Measurements from ENCODE around the gene OCSTAMP.

OCSTAMP gene

GRCh38 chr20:46550461-46550860, at the start of gene OCSTAMP:
Gene OCSTAMP, minus strand, starts transcription at chr20:46550654. Its CDS starts 94 bp downstream, at chr20:46550560.
- Histone ChIP-seq H3K9me3 (ENCODE audit: low read depth, low read length) (no peaks in the 10 kb centered on the region), H3K36me3 (ENCODE audit: insufficient read depth, low read length) (no peaks in the 10 kb centered on the region), H3K4me3 (no peak within 1 kb of the TSS), H3K27ac (no peak within 1 kb of the TSS), H3K9ac (ENCODE audit: insufficient read length) (no peak within 1 kb of the TSS)
- DNase-seq (ENCODE audit: low read depth, low spot score) = no peak
- TF ChIP-seq POLR2AphosphoS5 (IDR thresholded peaks at IDR 0.05; ENCODE audit: borderline replicate concordance, low read depth, low read length) (no peak), FOXP2 (optimal IDR thresholded peaks at IDR 0.05; ENCODE audit: control extremely low read depth, extremely low read length, insufficient read depth) (no peak), EZH2 (IDR thresholded peaks at IDR 0.05) (no peak)

GRCh38 chr20:46599227-46599987, 49.0 kb upstream of the OCSTAMP start:
- Histone ChIP-seq H3K27ac (no peak overlapping the region), H3K4me3 (no peak overlapping the region), H3K9ac (ENCODE audit: insufficient read length) (no peak overlapping the region), H3K9me3 (ENCODE audit: low read depth, low read length) (no peaks in the 10 kb centered on the region), H3K36me3 (ENCODE audit: insufficient read depth, low read length) (no peaks in the 10 kb centered on the region)
- DNase-seq (ENCODE audit: low read depth, low spot score) = no peak
- TF ChIP-seq FOXP2 (optimal IDR thresholded peaks at IDR 0.05; ENCODE audit: control extremely low read depth, extremely low read length, insufficient read depth) (no peak), POLR2AphosphoS5 (IDR thresholded peaks at IDR 0.05; ENCODE audit: borderline replicate concordance, low read depth, low read length) (no peak), EZH2 (IDR thresholded peaks at IDR 0.05) (no peak)

GRCh38 chr20:46595933-46596332, 45.5 kb upstream of the OCSTAMP start:
- Histone ChIP-seq H3K27ac (no peak overlapping the region), H3K4me3 (no peak overlapping the region), H3K9me3 (ENCODE audit: low read depth, low read length) (no peaks in the 10 kb centered on the region), H3K36me3 (ENCODE audit: insufficient read depth, low read length) (no peaks in the 10 kb centered on the region), H3K9ac (ENCODE audit: insufficient read length) (no peak overlapping the region)
- TF ChIP-seq EZH2 (IDR thresholded peaks at IDR 0.05) (no peak), FOXP2 (optimal IDR thresholded peaks at IDR 0.05; ENCODE audit: control extremely low read depth, extremely low read length, insufficient read depth) (no peak), POLR2AphosphoS5 (IDR thresholded peaks at IDR 0.05; ENCODE audit: borderline replicate concordance, low read depth, low read length) (no peak)
- no peak for DNase-seq (ENCODE audit: low read depth, low spot score)

- TF ChIP-seq POLR2AphosphoS5 (IDR thresholded peaks at IDR 0.05; ENCODE audit: borderline replicate concordance, low read depth, low read length) (no peak), EZH2 (IDR thresholded peaks at IDR 0.05) (no peak), FOXP2 (optimal IDR thresholded peaks at IDR 0.05; ENCODE audit: control extremely low read depth, extremely low read length, insufficient read depth) (no peak)
- no peak for DNase-seq (ENCODE audit: low read depth, low spot score)
- no peak overlapping the region for H3K9ac ChIP-seq (ENCODE audit: insufficient read length)
- no peak overlapping the region for H3K4me3 ChIP-seq
- no peaks in the 10 kb centered on the region for H3K9me3 ChIP-seq (ENCODE audit: low read depth, low read length)
- H3K27ac ChIP-seq = no peak overlapping the region
- H3K36me3 ChIP-seq (ENCODE audit: insufficient read depth, low read length) = no peaks in the 10 kb centered on the region
These were observed 44.3 kb upstream of the OCSTAMP start for GRCh38 chr20:46594725-46595124.

- H3K9me3 ChIP-seq (ENCODE audit: low read depth, low read length) = no peaks in the 10 kb centered on the region
- no peak overlapping the region for H3K4me3 ChIP-seq
- no peak for TF ChIP-seq POLR2AphosphoS5 (IDR thresholded peaks at IDR 0.05; ENCODE audit: borderline replicate concordance, low read depth, low read length)
- TF ChIP-seq EZH2 (IDR thresholded peaks at IDR 0.05) = no peak
- no peak for TF ChIP-seq FOXP2 (optimal IDR thresholded peaks at IDR 0.05; ENCODE audit: control extremely low read depth, extremely low read length, insufficient read depth)
- no peak overlapping the region for H3K9ac ChIP-seq (ENCODE audit: insufficient read length)
- H3K27ac ChIP-seq = no peak overlapping the region
- DNase-seq (ENCODE audit: low read depth, low spot score) = no peak
- H3K36me3 ChIP-seq (ENCODE audit: insufficient read depth, low read length) = no peaks in the 10 kb centered on the region
These were observed 42.3 kb upstream of the OCSTAMP start for GRCh38 chr20:46592580-46593362.

GRCh38 chr20:46590443-46590842, 40.0 kb upstream of the OCSTAMP start:
- TF ChIP-seq FOXP2 (optimal IDR thresholded peaks at IDR 0.05; ENCODE audit: control extremely low read depth, extremely low read length, insufficient read depth) = no peak
- no peak for TF ChIP-seq POLR2AphosphoS5 (IDR thresholded peaks at IDR 0.05; ENCODE audit: borderline replicate concordance, low read depth, low read length)
- TF ChIP-seq EZH2 (IDR thresholded peaks at IDR 0.05) = no peak
- DNase-seq (ENCODE audit: low read depth, low spot score) = no peak
- Histone ChIP-seq H3K9ac (ENCODE audit: insufficient read length) (no peak overlapping the region), H3K27ac (no peak overlapping the region), H3K4me3 (no peak overlapping the region), H3K9me3 (ENCODE audit: low read depth, low read length) (no peaks in the 10 kb centered on the region), H3K36me3 (ENCODE audit: insufficient read depth, low read length) (no peaks in the 10 kb centered on the region)

GRCh38 chr20:46588532-46589511, 38.4 kb upstream of the OCSTAMP start:
- no peaks in the 10 kb centered on the region for H3K9me3 ChIP-seq (ENCODE audit: low read depth, low read length)
- TF ChIP-seq POLR2AphosphoS5 (IDR thresholded peaks at IDR 0.05; ENCODE audit: borderline replicate concordance, low read depth, low read length) = no peak
- no peak for TF ChIP-seq EZH2 (IDR thresholded peaks at IDR 0.05)
- TF ChIP-seq FOXP2 (optimal IDR thresholded peaks at IDR 0.05; ENCODE audit: control extremely low read depth, extremely low read length, insufficient read depth) = no peak
- no peak overlapping the region for H3K27ac ChIP-seq
- H3K9ac ChIP-seq (ENCODE audit: insufficient read length) = no peak overlapping the region
- no peaks in the 10 kb centered on the region for H3K36me3 ChIP-seq (ENCODE audit: insufficient read depth, low read length)
- DNase-seq (ENCODE audit: low read depth, low spot score) = no peak
- no peak overlapping the region for H3K4me3 ChIP-seq
